Kidney (tissue), 14 donors: ENCODE data around the gene ATAD2B. TPM values are rescaled to one million over a fixed set of nuclear protein-coding genes. Genes with fewer than 3 reads are reported as not detected.

ENCODE experiments used
- DNase-seq, 5 donors: peaks; one replicate each; pipeline ENCODE4 v3.0.0-alpha.2; 2013 to 2020
- FAIRE-seq: peaks from 2 replicates; lab custom pipeline; 2012; peaks lifted over from hg19 to GRCh38; lab: Jason Lieb, UNC
- H3K27ac ChIP-seq, 2 donors: one replicate each; pipeline ENCODE4 v1.7.0; 2013; ENCODE audit warnings: low read depth in 2 of 2, low read length in 2 of 2, inconsistent platforms in 1 of 2
- H3K27me3 ChIP-seq: one replicate; pipeline ENCODE4 v1.7.1; 2013; ENCODE audit warnings: low read length, inconsistent platforms; ENCODE audit not compliant: control insufficient read depth, insufficient read depth
- H3K36me3 ChIP-seq, 3 donors: one replicate each; pipeline versions ENCODE4 v1.7.0 to v1.7.1; 2013; ENCODE audit warnings: low read length in 3 of 3, control low read depth in 1 of 3, inconsistent platforms in 1 of 3; ENCODE audit not compliant: insufficient read depth in 3 of 3, control insufficient read depth in 2 of 3
- H3K4me1 ChIP-seq, 3 donors: one replicate each; pipeline versions ENCODE4 v1.7.0 to v1.7.1; 2013; ENCODE audit warnings: low read length in 3 of 3, inconsistent platforms in 1 of 3, low read depth in 1 of 3; ENCODE audit not compliant: control insufficient read depth in 2 of 3, insufficient read depth in 2 of 3
- H3K4me3 ChIP-seq, 3 donors: one replicate each; pipeline versions ENCODE4 v1.7.0 to v1.8.1; 2013; ENCODE audit warnings: low read length in 3 of 3, control low read depth in 1 of 3, inconsistent platforms in 1 of 3
- H3K9ac ChIP-seq, 3 donors: one replicate each; pipeline versions ENCODE4 v1.7.0 to v1.7.1; 2013; ENCODE audit warnings: low read length in 3 of 3, control low read depth in 1 of 3, inconsistent platforms in 1 of 3
- H3K9me3 ChIP-seq, 3 donors: one replicate each; pipeline versions ENCODE4 v1.7.0 to v1.7.1; 2013; ENCODE audit warnings: low read length in 3 of 3, control low read depth in 1 of 3, inconsistent platforms in 1 of 3; ENCODE audit not compliant: control insufficient read depth in 2 of 3, insufficient read depth in 1 of 3
- intact Hi-C: fragments of 100-400 bp; cut with DNase I; formaldehyde crosslinking; loops from one replicate; pipeline ENCODE4 v1.11.1; 2022
- polyA plus RNA-seq: library from polyadenylated mRNA; stranded (reverse); fragments of 350-450 nt; fragmentation: Illumina TruSeq; extraction: RNeasy Lipid Tissue Mini Kit (QIAGEN cat#74804); gene quantifications from one replicate; pipeline ENCODE4 v1.2.3, GENCODE V29; 2014; ENCODE audit warnings: low read depth, low replicate concordance; ENCODE audit not compliant: insufficient read depth
- total RNA-seq: library from RNA; stranded (reverse); fragmentation: NEBNext Ultra II Directional; extraction: Animal tissue kit (Norgen Biotek cat#: 25700); gene quantifications from one replicate; pipeline ENCODE4 v1.2.1, GENCODE V29; 2021
- TF ChIP-seq, protein P1 (sequence below): IDR thresholded peaks from 3 replicates; pipeline ENCODE4 v1.5.1; 2012; ENCODE audit warnings: mild to moderate bottlenecking, moderate library complexity, borderline replicate concordance; ENCODE audit not compliant: insufficient read depth; ENCODE audit errors: extremely low read depth
- donor health status: control.
- donor health status: control.
- donor health status: control.
- donor health status: control.
- donor health status: control.
- donor health status: DM: yes; HTN: yes; CAD: no.
- donor health status: Normal renal cell carcinoma (clear cell type).

Gene ATAD2B
- total and polyA plus RNA-seq, 2 donors from 2014 or later, result 2.3 to 28.7 TPM

DNA sequence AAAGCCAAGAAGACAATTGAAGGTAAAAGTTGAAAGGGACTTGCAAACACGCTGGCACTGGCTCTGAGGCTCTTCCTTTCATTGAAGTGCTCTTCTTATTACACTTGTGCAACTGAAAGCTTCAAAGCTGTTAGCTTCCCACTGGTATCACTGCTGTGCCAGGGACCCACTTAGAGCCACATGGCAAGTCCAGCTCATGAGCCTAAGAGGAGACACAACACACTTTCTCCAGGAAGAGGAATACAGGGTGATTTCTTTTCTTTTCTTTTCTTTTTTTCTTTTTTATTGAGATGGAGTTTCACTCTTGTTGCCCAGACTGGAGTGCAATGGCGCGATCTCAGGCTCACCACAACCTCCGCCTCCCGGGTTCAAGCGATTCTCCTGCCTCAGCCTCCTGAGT is 218.2 kb downstream of the ATAD2B start:
- DNase-seq (no peak), FAIRE-seq (no peak)
- TF ChIP-seq, protein P1, sequence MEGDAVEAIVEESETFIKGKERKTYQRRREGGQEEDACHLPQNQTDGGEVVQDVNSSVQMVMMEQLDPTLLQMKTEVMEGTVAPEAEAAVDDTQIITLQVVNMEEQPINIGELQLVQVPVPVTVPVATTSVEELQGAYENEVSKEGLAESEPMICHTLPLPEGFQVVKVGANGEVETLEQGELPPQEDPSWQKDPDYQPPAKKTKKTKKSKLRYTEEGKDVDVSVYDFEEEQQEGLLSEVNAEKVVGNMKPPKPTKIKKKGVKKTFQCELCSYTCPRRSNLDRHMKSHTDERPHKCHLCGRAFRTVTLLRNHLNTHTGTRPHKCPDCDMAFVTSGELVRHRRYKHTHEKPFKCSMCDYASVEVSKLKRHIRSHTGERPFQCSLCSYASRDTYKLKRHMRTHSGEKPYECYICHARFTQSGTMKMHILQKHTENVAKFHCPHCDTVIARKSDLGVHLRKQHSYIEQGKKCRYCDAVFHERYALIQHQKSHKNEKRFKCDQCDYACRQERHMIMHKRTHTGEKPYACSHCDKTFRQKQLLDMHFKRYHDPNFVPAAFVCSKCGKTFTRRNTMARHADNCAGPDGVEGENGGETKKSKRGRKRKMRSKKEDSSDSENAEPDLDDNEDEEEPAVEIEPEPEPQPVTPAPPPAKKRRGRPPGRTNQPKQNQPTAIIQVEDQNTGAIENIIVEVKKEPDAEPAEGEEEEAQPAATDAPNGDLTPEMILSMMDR, result no peak
- H3K4me1 ChIP-seq, result peaks cover 0 to 3% (median 0%) of the 10 kb centered on the region in 3 donors
- intact Hi-C loops, result no loop called here
- H3K36me3 ChIP-seq, result peaks cover 0 to 2% (median 0%) of the 10 kb centered on the region in 3 donors
- H3K27me3 ChIP-seq, result no peaks in the 10 kb centered on the region
- no peak overlapping the region for H3K9ac ChIP-seq
- no peaks in the 10 kb centered on the region for H3K9me3 ChIP-seq
- H3K27ac ChIP-seq, result no peak overlapping the region
- no peak overlapping the region for H3K4me3 ChIP-seq

DNA sequence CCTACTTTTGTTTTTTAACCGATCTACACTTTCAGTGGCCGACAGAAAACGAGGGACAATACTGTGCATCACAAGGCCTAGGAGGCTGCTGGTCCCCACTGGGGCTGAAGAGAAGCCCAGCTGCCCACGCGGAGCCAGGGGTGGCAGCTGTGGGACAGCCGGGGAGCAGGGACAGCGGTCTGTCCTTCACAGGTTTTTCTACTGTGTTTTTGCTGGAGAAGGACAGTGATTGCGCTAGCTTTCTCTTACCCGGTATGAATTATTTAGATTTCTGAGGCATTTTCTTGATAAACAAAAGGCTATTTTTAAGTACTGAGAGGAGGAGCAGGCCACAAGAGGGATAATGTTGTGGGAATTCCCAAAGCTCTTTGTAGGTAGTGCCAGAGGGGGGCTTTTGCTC is 219.8 kb downstream of the ATAD2B start:
- no peak overlapping the region for H3K4me3 ChIP-seq
- DNase-seq, result no peak
- no peaks in the 10 kb centered on the region for H3K9me3 ChIP-seq
- intact Hi-C loops, result no loop called here
- no peak overlapping the region for H3K27ac ChIP-seq
- H3K36me3 ChIP-seq, result peaks cover 0 to 2% (median 0%) of the 10 kb centered on the region in 3 donors
- H3K4me1 ChIP-seq, result no peaks in the 10 kb centered on the region
- TF ChIP-seq, protein P1, result no peak
- H3K9ac ChIP-seq, result no peak overlapping the region
- H3K27me3 ChIP-seq, result no peaks in the 10 kb centered on the region
- FAIRE-seq, result no peak

DNA sequence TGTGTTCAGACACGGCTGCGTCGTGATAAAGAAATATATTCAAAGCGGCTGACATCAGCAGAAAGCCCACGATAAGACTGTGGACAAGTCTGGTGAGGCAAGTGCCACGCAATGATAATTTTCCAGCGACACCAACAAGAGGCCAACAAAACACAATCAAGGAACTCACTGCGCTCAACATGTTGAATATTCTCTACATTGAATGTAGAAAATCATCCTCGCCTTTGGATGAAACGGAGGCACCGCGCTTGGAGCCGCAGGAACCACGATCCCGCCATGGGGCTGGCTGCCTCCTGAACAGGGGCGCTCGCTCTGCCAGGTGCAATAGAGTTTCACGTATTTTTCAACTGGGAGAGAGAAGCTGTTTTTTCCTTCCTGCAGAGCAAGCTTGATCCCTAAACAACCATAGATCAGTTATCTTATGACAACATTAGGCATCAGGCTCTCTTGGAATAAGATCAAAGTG is 220.3 kb downstream of the ATAD2B start:
- intact Hi-C loops, result no loop called here
- no peak for DNase-seq
- Histone ChIP-seq H3K27ac (no peak overlapping the region), H3K9ac (no peak overlapping the region), H3K36me3 (peaks cover 0 to 2% (median 0%) of the 10 kb centered on the region in 3 donors), H3K9me3 (no peaks in the 10 kb centered on the region), H3K27me3 (no peaks in the 10 kb centered on the region), H3K4me3 (no peak overlapping the region), H3K4me1 (no peaks in the 10 kb centered on the region)
- FAIRE-seq, result no peak
- TF ChIP-seq, protein P1, result no peak
